GM23248 (cell line): ENCODE results near the gene ZNF365.

Experiments used
- EZH2 ChIP-seq: fragments of 200-600 bp; sonication (generic); IDR thresholded peaks from 2 replicates; pipeline ENCODE4 v1.6.1; 2018; ENCODE audit warnings: antibody characterized with exemption, mild to moderate bottlenecking; ENCODE audit not compliant: insufficient read depth, poor library complexity, severe bottlenecking
- EZH2phosphoT487 ChIP-seq: fragments of 200-600 bp; sonication (generic); IDR thresholded peaks from 2 replicates; pipeline ENCODE4 v1.6.1; 2018; ENCODE audit warnings: antibody characterized with exemption, moderate library complexity, mild to moderate bottlenecking, low read depth; ENCODE audit not compliant: insufficient read depth

DNA sequence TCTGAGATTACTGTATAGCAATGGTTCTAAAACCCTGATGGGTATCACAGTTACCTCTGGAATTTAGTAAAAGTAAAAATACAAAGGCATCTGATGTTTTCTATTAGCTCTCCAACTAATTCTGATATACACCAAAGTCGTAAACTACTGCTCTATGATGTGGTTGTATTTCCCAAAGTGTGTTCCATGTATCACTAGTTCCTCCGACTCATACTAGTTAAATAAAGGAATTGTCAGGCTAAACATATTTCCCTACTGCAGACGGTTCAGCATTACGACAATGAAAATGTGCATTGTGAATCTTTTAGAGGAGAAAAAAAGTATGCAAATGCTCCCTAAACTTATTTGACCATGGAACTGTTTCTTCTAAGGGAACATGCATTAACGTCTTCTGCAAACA lies 38.9 kb downstream of the ZNF365 start:
- TF ChIP-seq EZH2 (no peak), EZH2phosphoT487 (no peak)
